GM10266 (cell line): ENCODE measurements around the gene CADPS2.

Source experiments
- DNase-seq: peaks from one replicate; pipeline ENCODE4 v3.0.0; 2012; ENCODE audit errors: extremely low spot score
- CTCF ChIP-seq: IDR thresholded peaks from 2 replicates; pipeline ENCODE4 v1.5.1; 2012; ENCODE audit warnings: mild to moderate bottlenecking, low read depth; ENCODE audit not compliant: control insufficient read depth, insufficient read depth; ENCODE audit errors: missing control alignments

The CADPS2 gene

GRCh38 chr7:122850528-122850927 lies 35.7 kb downstream of the CADPS2 start:
- no peak for TF ChIP-seq CTCF
- DNase-seq, result no peak

DNA sequence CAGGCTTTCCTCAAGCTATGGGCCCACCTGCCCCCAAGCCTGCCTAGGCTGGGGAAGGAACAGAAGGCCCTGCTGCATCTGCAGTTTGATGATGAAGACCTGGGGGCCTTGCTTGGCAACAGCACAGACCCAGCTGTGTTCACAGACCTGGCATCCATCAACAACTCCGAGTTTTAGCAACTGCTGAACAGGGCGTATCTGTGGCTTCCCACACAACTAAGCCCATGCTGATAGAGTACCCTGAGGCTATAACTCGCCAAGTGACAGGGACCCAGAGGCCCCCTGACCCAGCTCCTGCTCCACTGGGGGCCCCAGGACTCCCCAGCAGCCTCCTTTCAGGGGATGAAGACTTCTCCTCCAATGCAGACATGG lies 36.3 kb downstream of the CADPS2 start:
- no peak for DNase-seq
- no peak for TF ChIP-seq CTCF

DNA sequence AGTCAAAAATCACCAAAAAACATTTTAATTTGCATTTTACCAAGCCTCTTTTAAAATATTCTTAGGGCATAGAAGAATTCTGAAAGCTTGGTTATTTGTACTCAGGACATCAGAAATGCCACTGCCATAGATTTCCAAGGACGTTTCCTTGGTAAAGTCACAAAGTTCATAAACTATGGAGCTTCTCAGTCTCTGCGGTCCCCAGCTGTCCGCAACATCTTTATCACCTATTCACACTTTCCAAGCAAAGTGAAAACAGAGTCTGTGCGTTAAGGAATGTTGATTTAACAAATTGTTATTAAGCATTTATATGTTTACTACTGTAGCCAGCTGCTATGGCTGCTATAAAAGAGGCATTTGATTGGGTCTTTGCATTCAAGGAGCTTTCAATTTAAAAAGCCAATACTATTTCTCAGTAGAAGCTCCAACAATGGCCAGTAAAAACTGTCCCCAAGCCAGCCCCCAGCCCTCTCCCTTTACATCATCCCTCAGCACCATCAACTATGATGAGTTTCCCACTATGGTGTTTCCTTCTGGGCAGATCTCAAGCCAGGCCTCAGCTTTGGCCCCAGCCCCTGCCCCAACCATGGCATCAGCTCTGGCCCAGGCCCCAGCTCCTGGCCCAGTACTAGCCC lies 36.8 kb downstream of the CADPS2 start:
- TF ChIP-seq CTCF, result no peak
- DNase-seq, result no peak

- TF ChIP-seq CTCF, result no peak
- no peak for DNase-seq
These were observed 38.3 kb downstream of the CADPS2 start for GRCh38 chr7:122847871-122848473.

- no peak for DNase-seq
- TF ChIP-seq CTCF, result no peak
These were observed 39.7 kb downstream of the CADPS2 start for GRCh38 chr7:122846591-122846990.

DNA sequence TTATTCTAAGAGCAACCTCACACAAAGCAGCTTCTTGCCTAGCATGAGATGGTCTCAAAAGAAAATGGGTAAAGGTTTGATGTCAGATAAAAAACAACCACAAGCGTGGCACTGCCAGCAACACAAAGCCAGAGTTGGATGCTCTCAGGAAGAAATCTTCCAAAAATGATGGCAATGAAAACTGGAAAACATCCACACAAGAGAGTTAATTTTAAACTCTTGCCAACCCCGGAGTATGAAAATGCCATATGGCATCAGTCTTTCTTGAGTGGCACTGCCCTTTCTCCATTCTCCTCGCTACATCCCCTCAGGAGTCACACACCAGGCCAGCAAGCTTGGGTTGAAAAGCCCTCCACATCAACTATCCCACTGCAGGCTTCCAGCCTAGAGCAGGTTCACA lies 41.0 kb downstream of the CADPS2 start:
- DNase-seq, result no peak
- TF ChIP-seq CTCF, result no peak

GRCh38 chr7:122844191-122844988 lies 41.9 kb downstream of the CADPS2 start:
- no peak for DNase-seq

More at GRCh38 chr7:122844191-122844988, 41.9 kb downstream of the CADPS2 start:
- TF ChIP-seq CTCF, result no peak
